Lower leg skin (tissue), 4 donors: ENCODE data around the gene PLPP2. TPM values are rescaled to one million over a fixed set of nuclear protein-coding genes. Genes with fewer than 3 reads are reported as not detected.

Experiments used
- DNase-seq, 2 donors: peaks; one replicate each; pipeline ENCODE4 v3.0.0-alpha.2; 2019; ENCODE audit warnings: low spot score in 2 of 2
- H3K4me3 ChIP-seq: fragments of 200-600 bp; sonication (generic); 2 replicates; pipeline ENCODE4 v1.5.1; 2017; ENCODE audit warnings: mild to moderate bottlenecking, low read depth; ENCODE audit not compliant: poor library complexity, severe bottlenecking
- CTCF ChIP-seq, 3 donors: fragments of 450-650 bp; IDR thresholded peaks; one replicate each; pipeline ENCODE4 v1.5.1; 2016; ENCODE audit warnings: antibody characterized with exemption in 3 of 3, mild to moderate bottlenecking in 3 of 3, moderate library complexity in 2 of 3
- POLR2A ChIP-seq, 2 donors: fragments of 450-650 bp; IDR thresholded peaks; one replicate each; pipeline ENCODE4 v1.6.1; 2016 to 2017; ENCODE audit warnings: antibody characterized with exemption in 2 of 2, mild to moderate bottlenecking in 1 of 2, moderate library complexity in 1 of 2
- WGBS, 2 donors: methylation state at CpG; one replicate each; pipeline ENCODE4 v1.1.5; 2018; 5-methylcytosine and 5-hydroxymethylcytosine counted together
- intact Hi-C: fragments of 100-400 bp; cut with DNase I; formaldehyde crosslinking; loops from one replicate; pipeline ENCODE4 v1.15.0; 2023; ENCODE audit warnings: low total_unique reads
- total RNA-seq, 4 donors: library from RNA; depleted of rRNA; stranded (reverse); fragments of >200 nt; gene quantifications; one replicate each; pipeline ENCODE4 v1.1.0, GENCODE V29; 2016

Gene PLPP2
- total RNA-seq, 4 donors from 2014 or later, result 68.2 to 134 (median 102) TPM

DNA sequence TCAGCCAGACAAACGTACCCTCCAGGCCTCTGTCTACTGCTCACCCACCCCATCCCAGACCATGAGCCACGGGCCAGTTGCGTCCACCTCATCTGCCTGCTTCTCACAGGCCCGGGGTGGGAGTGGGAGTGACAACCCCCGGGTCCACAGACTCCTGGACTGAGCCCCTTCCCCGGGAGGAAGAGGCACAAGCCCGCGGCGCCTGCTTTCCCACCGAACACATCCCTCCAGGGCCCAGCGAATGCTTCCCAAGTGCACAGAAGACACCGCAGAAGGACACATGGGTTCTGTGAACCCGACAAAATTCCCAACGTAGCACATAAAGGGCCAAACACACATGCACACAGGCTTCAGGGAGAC is 18.0 kb upstream of the PLPP2 start:
- peak in 1 of 2 donors; percentile 64 for DNase-seq
- WGBS, 2 donors, result 88 to 91% methylated on average over 9 to 14 of the region's 14 CpGs
- intact Hi-C loops, result no loop called here
- H3K4me3 ChIP-seq, result no peak overlapping the region
- TF ChIP-seq CTCF (IDR thresholded peaks at IDR 0.05), result no peak
- TF ChIP-seq POLR2A (IDR thresholded peaks at IDR 0.05), result no peak

GRCh38 chr19:308471-309205 is 17.4 kb upstream of the PLPP2 start:
- intact Hi-C loops, result no loop called here
- DNase-seq, result peak in 1 of 2 donors; percentile 72
- no peak overlapping the region for H3K4me3 ChIP-seq
- 94 to 96% methylated on average over 24 to 32 of the region's 48 CpGs for WGBS, 2 donors
- TF ChIP-seq CTCF (IDR thresholded peaks at IDR 0.05), result no peak
- TF ChIP-seq POLR2A (IDR thresholded peaks at IDR 0.05), result no peak

- TF ChIP-seq CTCF (IDR thresholded peaks at IDR 0.05), result no peak
- no peak for TF ChIP-seq POLR2A (IDR thresholded peaks at IDR 0.05)
- intact Hi-C loops, result no loop called here
- DNase-seq, result peak in 1 of 2 donors; percentile 80
- WGBS, 2 donors, result 84 to 87% methylated on average over 19 to 21 of the region's 21 CpGs
- no peak overlapping the region for H3K4me3 ChIP-seq
Measured at GRCh38 chr19:307793-308420, 16.7 kb upstream of the PLPP2 start.

DNA sequence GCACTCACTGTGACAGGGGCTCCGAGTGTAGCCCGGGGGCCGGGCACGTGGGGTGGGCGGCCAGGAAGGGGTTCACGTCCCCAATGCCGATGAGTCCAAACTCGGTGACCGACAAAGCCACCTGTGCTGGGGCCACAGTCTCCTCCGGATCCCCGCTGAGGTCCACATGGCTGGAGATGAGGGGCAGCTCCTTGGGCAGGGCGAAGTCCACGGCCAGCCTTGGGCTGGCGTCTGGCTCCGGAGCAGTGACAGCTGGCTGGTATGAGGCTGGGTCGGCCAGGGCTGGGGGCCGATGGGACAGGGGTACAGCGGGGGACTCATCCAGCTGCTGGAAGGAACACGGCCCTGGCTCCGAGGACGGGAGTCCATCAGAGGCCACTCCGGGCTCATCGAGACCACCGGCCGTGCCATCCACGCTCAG is 15.9 kb upstream of the PLPP2 start:
- H3K4me3 ChIP-seq, result no peak overlapping the region
- intact Hi-C loops, result no loop called here
- TF ChIP-seq POLR2A (IDR thresholded peaks at IDR 0.05) (no peak), CTCF (IDR thresholded peaks at IDR 0.05) (no peak)
- peak in 1 of 2 donors; percentile 86 for DNase-seq
- WGBS, 2 donors, result 96 to 97% methylated on average over 25 to 26 of the region's 26 CpGs

- 92 to 94% methylated on average over 47 to 50 of the region's 50 CpGs for WGBS, 2 donors
- TF ChIP-seq POLR2A (IDR thresholded peaks at IDR 0.05), result no peak
- TF ChIP-seq CTCF (IDR thresholded peaks at IDR 0.05), result no peak
- H3K4me3 ChIP-seq, result no peak overlapping the region
- intact Hi-C loops, result no loop called here
- peak in 1 of 2 donors; percentile 83 for DNase-seq
Measured at GRCh38 chr19:306151-306900, 15.1 kb upstream of the PLPP2 start.
